K562 (cell line): ENCODE results near the gene ECSCR. TPM values are rescaled to one million over a fixed set of nuclear protein-coding genes. Genes with fewer than 3 reads are reported as not detected.

Source experiments
- ATAC-seq: fragments of 200-7000 bp; cut with Tn5 transposase; 3 replicates; pipeline ENCODE4 v1.9.1; 2020; ENCODE audit warnings: moderate library complexity
- BruUV-seq: library from RNA; stranded (reverse); fragments of 400-500 nt; replicated peaks from 2 replicates; lab custom pipeline; 2021; lab: Mats Ljungman, UMichigan
- CTCF ChIA-PET: fragments of 300-600 bp; formaldehyde crosslinking; extraction: SDS; loops from one replicate; lab custom pipeline; 2021; ENCODE audit warnings: low intra/inter-chr PET ratio; lab: Yijun Ruan, JAX
- POLR2A ChIA-PET: fragments of 300-600, 350-650 bp; sonication (Branson Sonifier 250); formaldehyde crosslinking; extraction: SDS; loops from one replicate; lab custom pipeline; 2021; ENCODE audit warnings: antibody characterized with exemption, inconsistent platforms; lab: Yijun Ruan, JAX
- DNase-seq, 4 experiments: peaks; one replicate each; pipeline versions ENCODE4 v3.0.0 to v3.0.0-alpha.2; 2011 to 2018; ENCODE audit warnings: low spot score in 3 of 4, mixed read lengths in 3 of 4; ENCODE audit errors: extremely low read depth in 1 of 4
- FAIRE-seq: peaks from 2 replicates; lab custom pipeline; 2011; peaks lifted over from hg19 to GRCh38; lab: Jason Lieb, UNC
- H2AFZ ChIP-seq: 2 replicates; pipeline ENCODE4 v1.6.0; 2011; ENCODE audit warnings: low read depth, low read length, control low read depth, inconsistent platforms
- H3K27ac ChIP-seq: fragments of 200-600 bp; 3 replicates; pipeline ENCODE4 v1.8.0; 2011; ENCODE audit warnings: low read depth, mild to moderate bottlenecking, control low read depth, inconsistent platforms, low read length, moderate library complexity, mixed read lengths; ENCODE audit errors: extremely low read depth
- H3K27me3 ChIP-seq, 2 experiments: fragments of 300-600 bp in 1 of 2; 2 replicates in 1 of 2; 3 replicates in 1 of 2; pipeline versions ENCODE4 v1.6.0 to v1.8.0; 2011; ENCODE audit warnings: inconsistent platforms in 2 of 2, low read length in 2 of 2, mild to moderate bottlenecking in 1 of 2, mixed read lengths in 1 of 2, moderate library complexity in 1 of 2; ENCODE audit not compliant: control insufficient read depth in 2 of 2, insufficient read depth in 2 of 2
- H3K36me3 ChIP-seq: fragments of 300-600 bp; 3 replicates; pipeline ENCODE4 v1.8.0; 2011; ENCODE audit warnings: mild to moderate bottlenecking, low read length, inconsistent platforms; ENCODE audit not compliant: control insufficient read depth, insufficient read depth
- H3K4me1 ChIP-seq, 2 experiments: fragments of 200-600 bp in 1 of 2; replicated peaks in 1 of 2; 2 replicates in 1 of 2; 3 replicates in 1 of 2; pipeline versions ENCODE4 v1.5.1 to v1.8.0; 2011; ENCODE audit warnings: inconsistent platforms in 2 of 2, low read length in 2 of 2, mild to moderate bottlenecking in 1 of 2, mixed read lengths in 1 of 2, moderate library complexity in 1 of 2; ENCODE audit not compliant: control insufficient read depth in 2 of 2, insufficient read depth in 2 of 2
- H3K4me2 ChIP-seq: 2 replicates; pipeline ENCODE4 v1.6.1; 2011; ENCODE audit warnings: low read length, control low read depth, inconsistent platforms, mixed read lengths; ENCODE audit not compliant: insufficient read depth
- H3K4me3 ChIP-seq: fragments of 200-600 bp; sonication (generic), shearing (Covaris generic); 2 replicates; pipeline ENCODE4 v1.5.1; 2016; ENCODE audit warnings: control low read depth, inconsistent platforms
- H3K79me2 ChIP-seq: fragments of 200-600 bp; 3 replicates; pipeline ENCODE4 v1.8.0; 2011; ENCODE audit warnings: low read length, inconsistent platforms; ENCODE audit not compliant: control insufficient read depth, insufficient read depth
- H3K9ac ChIP-seq, 2 experiments: 2 replicates each; pipeline versions ENCODE4 v1.6.0 to v1.6.1; 2011; ENCODE audit warnings: low read depth in 2 of 2, low read length in 2 of 2, control low read depth in 1 of 2, inconsistent platforms in 1 of 2, mild to moderate bottlenecking in 1 of 2, mixed read lengths in 1 of 2; ENCODE audit not compliant: insufficient read depth in 1 of 2
- H3K9me1 ChIP-seq: one replicate; pipeline ENCODE4 v1.6.0; 2011; ENCODE audit warnings: inconsistent platforms, mild to moderate bottlenecking, low read length, moderate library complexity; ENCODE audit not compliant: control insufficient read depth, insufficient read depth
- H3K9me3 ChIP-seq: replicated peaks from 2 replicates; pipeline ENCODE4 v1.5.1; 2011; ENCODE audit warnings: low read depth, low read length, inconsistent platforms; ENCODE audit not compliant: control insufficient read depth, insufficient read depth
- H4K20me1 ChIP-seq: replicated peaks from 2 replicates; pipeline ENCODE4 v1.6.1; 2011; ENCODE audit warnings: low read length, inconsistent platforms, mixed read lengths; ENCODE audit not compliant: control insufficient read depth, insufficient read depth
- CEBPB ChIP-seq: fragments of 450-650 bp; IDR thresholded peaks from 2 replicates; pipeline ENCODE4 v1.6.1; 2016; ENCODE audit warnings: missing genetic modification characterization, missing compliant biosample characterization
- ESRRB ChIP-seq: fragments of 250-450 bp; sonication (Bioruptor Pico); IDR thresholded peaks from 2 replicates; pipeline ENCODE4 v1.5.0; 2020; ENCODE audit warnings: mild to moderate bottlenecking, moderate library complexity, borderline replicate concordance
- FOXJ3 ChIP-seq: sonication (generic); formaldehyde crosslinking; IDR thresholded peaks from 2 replicates; pipeline ENCODE4 v1.4.0; 2020; ENCODE audit warnings: mild to moderate bottlenecking, missing genetic modification reagents
- HMBOX1 ChIP-seq: sonication (generic); IDR thresholded peaks from 2 replicates; pipeline ENCODE4 v1.6.1; 2016
- HOXB6 ChIP-seq: fragments of 250-450 bp; sonication (Bioruptor Pico); IDR thresholded peaks from 2 replicates; pipeline ENCODE4 v1.5.1; 2022; ENCODE audit warnings: mild to moderate bottlenecking, borderline replicate concordance
- SRSF7 ChIP-seq: fragments of 200-400 bp; formaldehyde crosslinking; optimal IDR thresholded peaks from 2 replicates; pipeline ENCODE3; 2017; ENCODE audit warnings: mild to moderate bottlenecking, low read depth, low read length
- ZC3H11A ChIP-seq: IDR thresholded peaks from 2 replicates; pipeline ENCODE4 v1.6.1; 2012; ENCODE audit warnings: low read depth, low read length, improper control_type of control experiment
- ZKSCAN8 ChIP-seq: fragments of 200-800 bp; sonication (Bioruptor generic); IDR thresholded peaks from 2 replicates; pipeline ENCODE4 v1.6.1; 2016; ENCODE audit warnings: missing genetic modification characterization, missing compliant biosample characterization
- ZNF518B ChIP-seq: fragments of 250-450 bp; sonication (Bioruptor Pico); IDR thresholded peaks from 2 replicates; pipeline ENCODE4 v1.5.0; 2021; ENCODE audit warnings: mild to moderate bottlenecking, moderate library complexity
- ZNF609 ChIP-seq: sonication (generic); formaldehyde crosslinking; IDR thresholded peaks from 2 replicates; pipeline ENCODE4 v1.8.1; 2023; ENCODE audit warnings: missing genetic modification reagents, mild to moderate bottlenecking, borderline replicate concordance
- ZSCAN32 ChIP-seq: fragments of 450-650 bp; formaldehyde crosslinking; IDR thresholded peaks from 2 replicates; pipeline ENCODE4 v1.4.0; 2020; ENCODE audit warnings: mild to moderate bottlenecking, moderate library complexity
- WGBS: fragments of 100-300 bp; shearing (Covaris generic); methylation state at CpG from one replicate; pipeline ENCODE4 v1.1.6; 2016; ENCODE audit warnings: low coverage, mixed read lengths; ENCODE audit not compliant: insufficient coverage; ENCODE audit errors: missing lambda C conversion rate; 5-methylcytosine and 5-hydroxymethylcytosine counted together
- in situ Hi-C: fragments of 300-500 bp; cut with MboI; formaldehyde crosslinking; loops from 4 replicates; pipeline ENCODE4 v1.15.0; 2018; ENCODE audit warnings: inconsistent platforms, mixed read lengths
- intact Hi-C: fragments of 100-400 bp; cut with micrococcal nuclease; formaldehyde crosslinking; loops from 2 replicates; pipeline ENCODE4 v1.14.2; 2022
- polyA plus RNA-seq, 8 experiments: library from polyadenylated mRNA; depleted of rRNA in 4 of 8; stranded (reverse) in 5 of 8; unstranded in 3 of 8; fragments of >200 nt; fragmentation: Nextera tagmentation in 2 of 8; fragmentation: Illumina TruSeq in 1 of 8; extraction: Ambion mirVana in 2 of 8; extraction: Trizol in 1 of 8; gene quantifications; 2 replicates each; pipeline versions ENCODE4 v1.2.1 to v1.2.3, GENCODE V29; 2011 to 2014; ENCODE audit warnings: inconsistent platforms in 1 of 8, missing spikeins in 1 of 8
- total RNA-seq, 7 experiments: library from RNA; depleted of rRNA in 6 of 7; stranded (reverse); fragments of >200 nt in 6 of 7; fragmentation: Illumina TruSeq in 2 of 7; extraction: Trizol in 2 of 7; gene quantifications; 2 replicates each; pipeline versions ENCODE4 v1.2.1 to v1.2.3, GENCODE V29; 2011 to 2021; ENCODE audit warnings: low replicate concordance in 1 of 7

ECSCR gene
- total and polyA plus RNA-seq, 9 of the 15 experiments (the other 6 are each of a cell fraction or from before 2014, with no cell fraction given) = 0.10 to 0.25 (median 0.13) TPM; not detected in 6

- DNase-seq (no peak), FAIRE-seq (no peak), ATAC-seq (no peak)
- Histone ChIP-seq H2AFZ (no peak overlapping the region), H3K27me3 (no peaks in the 10 kb centered on the region), H4K20me1 (no peaks in the 10 kb centered on the region), H3K36me3 (no peaks in the 10 kb centered on the region), H3K9ac (no peak overlapping the region), H3K4me2 (no peak overlapping the region), H3K9me1 (no peaks in the 10 kb centered on the region), H3K79me2 (no peaks in the 10 kb centered on the region), H3K4me1 (peaks cover 11 to 17% of the 10 kb centered on the region in 2 experiments), H3K9me3 (no peaks in the 10 kb centered on the region), H3K27ac (no peak overlapping the region), H3K4me3 (no peak overlapping the region)
- WGBS = 77% methylated on average over 3 of the region's 3 CpGs
- in situ Hi-C loops (no loop called here), intact Hi-C loops (no loop called here)
- CTCF ChIA-PET = no interaction called here
- BruUV-seq = no TSS peak
- POLR2A ChIA-PET = interaction anchor here (1.2 to 1.7 kb wide), 3 partner anchors 9 to 16 kb away, joined by 3 to 5 read pairs (median 3); no protein-coding TSS in a partner anchor
- TF ChIP-seq FOXJ3 (CRISPR knock-in tag) (no peak), HOXB6 (no peak), ESRRB (CRISPR knock-in tag) (no peak), ZSCAN32 (CRISPR knock-in tag) (no peak), ZC3H11A (no peak), ZKSCAN8 (CRISPR knock-in tag) (no peak), CEBPB (tag) (no peak), ZNF609 (CRISPR knock-in tag) (no peak), ZNF518B (CRISPR knock-in tag) (no peak), SRSF7 (no peak), HMBOX1 (no peak)
These were observed 26.9 kb downstream of the ECSCR start for GRCh38 chr5:139435676-139436075.
